Measurements from ENCODE around the gene RAVER2.
"Not testable (repeated sequence)": the region's sequence is repeated elsewhere in the genome, so short reads cannot be mapped to it uniquely, and the experiment has no call there.

The RAVER2 gene

GRCh38 chr1:64810001-64810400 lies 65.1 kb downstream of the RAVER2 start:
- no peak for DNase-seq (ENCODE audit: low spot score)
- no peak overlapping the region for H3K4me3 Mint-ChIP-seq
- peaks cover 2% of the 10 kb centered on the region for H3K27me3 Mint-ChIP-seq (ENCODE audit: low read depth)
- H3K9me3 Mint-ChIP-seq = no peaks in the 10 kb centered on the region
- no peaks in the 10 kb centered on the region for H3K4me1 Mint-ChIP-seq (ENCODE audit: low read depth)
- H3K36me3 Mint-ChIP-seq (ENCODE audit: low read depth) = no peaks in the 10 kb centered on the region
- H3K27ac Mint-ChIP-seq = no peak overlapping the region

DNA sequence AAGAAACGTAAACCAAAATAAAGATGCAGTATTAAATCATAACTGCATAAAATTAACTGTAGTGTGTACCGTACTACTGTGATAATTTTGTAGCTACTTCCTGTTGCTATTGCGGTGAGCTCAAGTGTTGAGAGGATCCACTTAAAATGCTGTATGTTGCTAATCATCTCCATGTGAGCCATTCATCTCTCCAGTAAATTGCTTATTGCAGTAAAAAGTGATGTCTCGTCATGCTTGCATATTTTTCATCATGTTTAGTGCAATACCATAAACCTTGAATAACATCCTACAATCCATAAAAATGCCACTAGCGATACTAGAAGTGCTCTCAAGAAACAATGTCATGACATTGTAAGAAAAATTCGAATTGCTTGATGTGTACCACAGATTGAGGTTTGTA lies 66.3 kb downstream of the RAVER2 start:
- Mint-ChIP-seq H3K4me1 (ENCODE audit: low read depth) (no peaks in the 10 kb centered on the region), H3K4me3 (no peak overlapping the region)
- DNase-seq (ENCODE audit: low spot score) = no peak

GRCh38 chr1:64814427-64814826 lies 69.6 kb downstream of the RAVER2 start:
- Mint-ChIP-seq H3K36me3 (ENCODE audit: low read depth) (no peaks in the 10 kb centered on the region), H3K9me3 (peaks cover 3% of the 10 kb centered on the region), H3K4me3 (no peak overlapping the region), H3K4me1 (ENCODE audit: low read depth) (no peaks in the 10 kb centered on the region), H3K27ac (no peak overlapping the region), H3K27me3 (ENCODE audit: low read depth) (peaks cover 3% of the 10 kb centered on the region)
- no peak for DNase-seq (ENCODE audit: low spot score)

More for the DNA sequence above, 66.3 kb downstream of the RAVER2 start:
- Mint-ChIP-seq H3K27me3 (ENCODE audit: low read depth) (peaks cover 2% of the 10 kb centered on the region), H3K36me3 (ENCODE audit: low read depth) (no peaks in the 10 kb centered on the region), H3K9me3 (no peaks in the 10 kb centered on the region), H3K27ac (no peak overlapping the region)

DNA sequence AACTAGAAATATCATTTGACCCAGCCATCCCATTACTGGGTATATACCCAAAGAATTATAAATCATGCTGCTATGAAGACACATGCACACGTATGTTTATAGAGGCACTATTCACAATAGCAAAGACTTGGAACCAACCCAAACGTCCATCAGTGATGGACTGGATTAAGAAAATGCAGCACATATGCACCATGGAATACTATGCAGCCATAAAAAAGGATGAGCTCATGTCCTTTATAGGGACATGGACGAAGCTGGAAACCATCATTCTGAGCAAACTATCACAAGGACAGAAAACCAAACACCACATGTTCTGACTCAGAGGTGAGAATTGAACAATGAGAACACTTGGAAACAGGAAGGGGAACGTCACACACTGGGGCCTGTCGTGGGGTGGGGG lies 72.5 kb downstream of the RAVER2 start:
- not testable (repeated sequence) for H3K27me3 Mint-ChIP-seq (ENCODE audit: low read depth); H3K27ac Mint-ChIP-seq; H3K4me1 Mint-ChIP-seq (ENCODE audit: low read depth); H3K4me3 Mint-ChIP-seq; H3K9me3 Mint-ChIP-seq; DNase-seq (ENCODE audit: low spot score); H3K36me3 Mint-ChIP-seq (ENCODE audit: low read depth)

DNA sequence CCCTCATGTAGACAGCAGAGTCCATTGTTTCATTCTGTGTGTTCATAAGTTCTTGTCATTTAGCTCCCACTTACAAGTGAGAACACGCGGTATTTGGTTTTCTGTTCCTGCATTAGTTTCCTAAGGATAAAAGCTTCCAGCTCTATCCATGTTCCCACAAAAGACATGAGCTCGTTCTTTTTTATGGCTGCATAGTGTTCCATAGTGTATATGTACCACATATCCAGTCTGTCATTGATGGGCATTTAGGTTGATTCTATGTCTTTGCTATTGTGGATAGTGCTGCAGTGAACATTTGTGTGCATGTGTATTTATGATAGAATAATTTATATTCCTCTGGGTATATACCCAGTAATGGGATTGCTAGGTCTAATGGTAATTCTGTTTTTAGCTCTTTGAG lies 75.7 kb downstream of the RAVER2 start:
- not testable (repeated sequence) for H3K27ac Mint-ChIP-seq; H3K9me3 Mint-ChIP-seq; H3K36me3 Mint-ChIP-seq (ENCODE audit: low read depth); H3K4me1 Mint-ChIP-seq (ENCODE audit: low read depth); DNase-seq (ENCODE audit: low spot score); H3K27me3 Mint-ChIP-seq (ENCODE audit: low read depth); H3K4me3 Mint-ChIP-seq

GRCh38 chr1:64822621-64823020 lies 77.7 kb downstream of the RAVER2 start:
- DNase-seq (ENCODE audit: low spot score) = no peak
- Mint-ChIP-seq H3K36me3 (ENCODE audit: low read depth) (no peaks in the 10 kb centered on the region), H3K27ac (no peak overlapping the region), H3K27me3 (ENCODE audit: low read depth) (peaks cover 4% of the 10 kb centered on the region), H3K9me3 (no peaks in the 10 kb centered on the region), H3K4me3 (no peak overlapping the region), H3K4me1 (ENCODE audit: low read depth) (peaks cover 9% of the 10 kb centered on the region)

- H3K36me3 Mint-ChIP-seq (ENCODE audit: low read depth) = no peaks in the 10 kb centered on the region
- H3K27ac Mint-ChIP-seq = no peak overlapping the region
- peaks cover 15% of the 10 kb centered on the region for H3K4me1 Mint-ChIP-seq (ENCODE audit: low read depth)
- peaks cover 4% of the 10 kb centered on the region for H3K27me3 Mint-ChIP-seq (ENCODE audit: low read depth)
- H3K9me3 Mint-ChIP-seq = no peaks in the 10 kb centered on the region
- H3K4me3 Mint-ChIP-seq = no peak overlapping the region
- DNase-seq (ENCODE audit: low spot score) = peak; percentile 40
Observed at GRCh38 chr1:64823691-64824476, 79.0 kb downstream of the RAVER2 start.

GRCh38 chr1:64826991-64827390 lies 82.1 kb downstream of the RAVER2 start:
- H3K27ac Mint-ChIP-seq = peak overlapping the region; percentile 38
- DNase-seq (ENCODE audit: low spot score) = no peak
- H3K27me3 Mint-ChIP-seq (ENCODE audit: low read depth) = peaks cover 4% of the 10 kb centered on the region

DNA sequence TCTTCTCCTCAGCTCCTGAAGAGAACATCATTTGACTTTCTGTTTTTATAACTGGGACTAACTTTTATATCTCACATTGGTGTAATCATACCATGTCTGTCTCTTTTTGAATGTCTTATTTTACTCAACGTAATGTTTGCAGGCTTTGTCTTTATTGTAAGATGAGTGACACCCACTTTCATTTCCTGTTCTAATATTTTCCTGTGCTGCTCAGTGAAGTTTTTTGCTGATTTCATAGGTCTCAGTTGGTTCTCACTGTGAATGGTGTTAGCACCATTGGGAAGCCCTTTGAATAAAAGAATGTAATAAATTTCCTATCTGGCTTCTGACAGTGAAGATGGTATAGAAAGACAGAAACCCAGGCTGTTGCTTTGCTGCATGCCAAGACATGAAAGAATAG lies 84.0 kb downstream of the RAVER2 start:
- DNase-seq (ENCODE audit: low spot score) = no peak
- Mint-ChIP-seq H3K4me1 (ENCODE audit: low read depth) (peaks cover 22% of the 10 kb centered on the region), H3K27me3 (ENCODE audit: low read depth) (peaks cover 2% of the 10 kb centered on the region), H3K4me3 (peak overlapping the region; percentile 10), H3K9me3 (no peaks in the 10 kb centered on the region), H3K36me3 (ENCODE audit: low read depth) (peaks cover 13% of the 10 kb centered on the region), H3K27ac (peak overlapping the region; percentile 39)

More at GRCh38 chr1:64826991-64827390, 82.1 kb downstream of the RAVER2 start:
- Mint-ChIP-seq H3K36me3 (ENCODE audit: low read depth) (peaks cover 2% of the 10 kb centered on the region), H3K4me1 (ENCODE audit: low read depth) (peaks cover 22% of the 10 kb centered on the region), H3K4me3 (peak overlapping the region; percentile 5), H3K9me3 (no peaks in the 10 kb centered on the region)

DNA sequence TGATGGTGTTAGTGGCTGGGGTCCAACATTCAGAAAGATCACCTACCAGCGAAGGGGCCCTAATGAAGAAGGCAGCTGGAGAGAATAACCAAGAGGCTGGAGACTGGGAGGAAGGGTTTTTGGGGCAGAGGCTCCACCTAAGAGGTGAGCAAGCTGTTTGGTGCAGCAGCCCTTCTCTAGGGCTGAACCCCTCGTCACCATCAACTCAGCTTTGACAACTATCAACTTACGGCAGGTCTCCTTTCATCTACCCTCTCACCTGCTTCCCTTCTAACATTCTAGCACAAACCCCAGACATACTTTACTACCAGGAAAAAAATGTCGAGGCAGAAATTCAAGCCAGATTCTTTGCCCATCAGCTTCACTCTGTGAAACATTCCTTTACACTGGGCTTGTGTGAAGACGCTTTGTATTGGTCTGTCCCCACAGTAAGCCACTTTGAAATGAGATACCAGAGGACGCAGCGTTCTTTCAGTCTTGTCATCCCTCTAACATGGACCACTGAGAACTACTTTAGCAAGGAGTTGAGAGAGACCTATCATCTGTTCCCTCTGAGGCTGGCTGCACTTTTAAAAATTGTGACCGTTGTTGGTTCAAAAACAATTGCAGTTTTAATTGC lies 84.6 kb downstream of the RAVER2 start:
- Mint-ChIP-seq H3K27me3 (ENCODE audit: low read depth) (no peaks in the 10 kb centered on the region), H3K9me3 (no peaks in the 10 kb centered on the region), H3K4me1 (ENCODE audit: low read depth) (peaks cover 21% of the 10 kb centered on the region), H3K36me3 (ENCODE audit: low read depth) (peaks cover 19% of the 10 kb centered on the region), H3K27ac (no peak overlapping the region), H3K4me3 (no peak overlapping the region)
- DNase-seq (ENCODE audit: low spot score) = no peak

- DNase-seq (ENCODE audit: low spot score) = no peak
- no peak overlapping the region for H3K27ac Mint-ChIP-seq
- H3K36me3 Mint-ChIP-seq (ENCODE audit: low read depth) = peaks cover 20% of the 10 kb centered on the region
- H3K9me3 Mint-ChIP-seq = no peaks in the 10 kb centered on the region
- H3K4me1 Mint-ChIP-seq (ENCODE audit: low read depth) = peaks cover 21% of the 10 kb centered on the region
- H3K4me3 Mint-ChIP-seq = no peak overlapping the region
- no peaks in the 10 kb centered on the region for H3K27me3 Mint-ChIP-seq (ENCODE audit: low read depth)
Observed at GRCh38 chr1:64830030-64830651, 85.3 kb downstream of the RAVER2 start.

- H3K4me1 Mint-ChIP-seq (ENCODE audit: low read depth) = no peaks in the 10 kb centered on the region
- DNase-seq (ENCODE audit: low spot score) = no peak
- H3K36me3 Mint-ChIP-seq (ENCODE audit: low read depth) = peaks cover 55% of the 10 kb centered on the region
- H3K27ac Mint-ChIP-seq = no peak overlapping the region
- H3K9me3 Mint-ChIP-seq = no peaks in the 10 kb centered on the region
- no peak overlapping the region for H3K4me3 Mint-ChIP-seq
- no peaks in the 10 kb centered on the region for H3K27me3 Mint-ChIP-seq (ENCODE audit: low read depth)
Observed at GRCh38 chr1:64834734-64835133, 89.9 kb downstream of the RAVER2 start.

DNA sequence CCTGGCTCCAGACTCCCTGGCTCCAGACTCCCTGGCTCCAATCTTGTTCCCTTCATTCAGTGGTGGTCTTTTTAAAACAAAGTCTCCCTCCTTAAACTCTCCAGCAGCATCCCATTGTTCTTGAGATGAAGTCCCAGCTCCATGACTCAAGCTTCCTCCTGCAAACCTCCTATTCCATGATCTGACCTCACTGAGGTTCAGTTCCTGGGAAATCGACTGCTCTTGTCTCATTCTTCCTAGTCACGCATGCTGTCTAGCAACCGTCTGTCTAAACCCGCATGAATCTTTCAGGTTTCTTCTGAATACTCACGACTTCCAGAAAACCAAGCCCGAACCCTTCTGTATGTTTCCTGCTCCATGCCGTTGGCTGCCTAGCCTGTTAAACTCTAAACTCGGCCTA lies 91.9 kb downstream of the RAVER2 start:
- no peak overlapping the region for H3K27ac Mint-ChIP-seq
- H3K27me3 Mint-ChIP-seq (ENCODE audit: low read depth) = no peaks in the 10 kb centered on the region
- no peaks in the 10 kb centered on the region for H3K9me3 Mint-ChIP-seq
- no peaks in the 10 kb centered on the region for H3K4me1 Mint-ChIP-seq (ENCODE audit: low read depth)
- DNase-seq (ENCODE audit: low spot score) = no peak
- H3K36me3 Mint-ChIP-seq (ENCODE audit: low read depth) = peaks cover 66% of the 10 kb centered on the region
- no peak overlapping the region for H3K4me3 Mint-ChIP-seq

- no peaks in the 10 kb centered on the region for H3K4me1 Mint-ChIP-seq (ENCODE audit: low read depth)
- H3K4me3 Mint-ChIP-seq = no peak overlapping the region
- no peak overlapping the region for H3K27ac Mint-ChIP-seq
- H3K9me3 Mint-ChIP-seq = no peaks in the 10 kb centered on the region
- DNase-seq (ENCODE audit: low spot score) = no peak
- H3K36me3 Mint-ChIP-seq (ENCODE audit: low read depth) = peaks cover 63% of the 10 kb centered on the region
- H3K27me3 Mint-ChIP-seq (ENCODE audit: low read depth) = no peaks in the 10 kb centered on the region
Observed at GRCh38 chr1:64838486-64838885, 93.6 kb downstream of the RAVER2 start.

All from T-helper 2 cell treated with Interferon-gamma antibody and Interleukin-4, amounts not matched to agents 5 μg/mL and 100 μg/mL, for 36 hours (primary cell).